ENCODE measurements around the gene EXOC6. TPM values are rescaled to one million over a fixed set of nuclear protein-coding genes. Genes with fewer than 3 reads are reported as not detected.

EXOC6 gene
- total and polyA plus RNA-seq, 2 of the 13 experiments (the other 11 are each of a cell fraction or from before 2014, with no cell fraction given) = 22.2 to 29.2 TPM

GRCh38 chr10:93006435-93007039 lies 158.2 kb downstream of the EXOC6 start (continued):
- TF ChIP-seq BRF2 (CRISPR knock-in tag; IDR thresholded peaks at IDR 0.05) (no peak), THYN1 (CRISPR knock-in tag; IDR thresholded peaks at IDR 0.05; ENCODE audit: borderline replicate concordance, low read depth) (no peak), SMYD3 (CRISPR knock-in tag; IDR thresholded peaks at IDR 0.05) (no peak), ZNF24 (IDR thresholded peaks at IDR 0.05) (no peak), GATAD2A (CRISPR knock-in tag; IDR thresholded peaks at IDR 0.05) (no peak), ZHX1 (CRISPR knock-in tag; IDR thresholded peaks at IDR 0.05; ENCODE audit: low read depth) (no peak), SMC3 (IDR thresholded peaks at IDR 0.05; ENCODE audit: low read length) (peak; percentile 79), MATR3 (CRISPR knock-in tag; IDR thresholded peaks at IDR 0.05) (no peak)

GRCh38 chr10:93015722-93016121 lies 167.4 kb downstream of the EXOC6 start:
- intact Hi-C loops (cut with micrococcal nuclease; ENCODE audit: unreplicated experiment) (no loop called here), in situ Hi-C loops (cut with HindIII; ENCODE audit: extremely low pct_ligation_motif_present, low pct_unique_long_range_greater_than_20kb) (no loop called here)
- H4K20me1 ChIP-seq (ENCODE audit: insufficient read depth, low read length) = no peaks in the 10 kb centered on the region
- H3K9ac ChIP-seq (ENCODE audit: insufficient read depth, low read depth, low read length) = no peak overlapping the region
- DNase-seq (ENCODE audit: low spot score) = peak; percentile 40
- CTCF ChIA-PET (ENCODE audit: low intra/inter-chr PET ratio, low total read pairs) = no interaction called here
- H2AFZ ChIP-seq (ENCODE audit: low read length) = no peak overlapping the region
- H3K27me3 ChIP-seq (ENCODE audit: control insufficient read depth in 1 of 2, insufficient read depth in 2 of 2, low read length in 2 of 2) = no peaks in the 10 kb centered on the region
- peak; percentile 67 for ATAC-seq
- H3K27ac ChIP-seq (ENCODE audit: extremely low read length, insufficient read depth, low read length) = no peak overlapping the region
- H3K4me1 ChIP-seq (ENCODE audit: insufficient read depth, low read length) = peaks cover 7% of the 10 kb centered on the region
- TF ChIP-seq ZNF784 (CRISPR knock-in tag; IDR thresholded peaks at IDR 0.05; ENCODE audit: borderline replicate concordance) (no peak), HNF1A (IDR thresholded peaks at IDR 0.05; ENCODE audit: low read depth) (0 out of 2 replicates have a peak, but pooled peaks have one; percentile 41), HNF1A (CRISPR knock-in tag; IDR thresholded peaks at IDR 0.05; ENCODE audit: borderline replicate concordance) (no peak)
- no peak overlapping the region for H3K4me3 ChIP-seq (replicated peaks in 1 of 3; ENCODE audit: insufficient read depth in 1 of 3, low read depth in 2 of 3, low read length in 3 of 3)
- BruUV-seq (replicated peaks) = no TSS peak
- H3K79me2 ChIP-seq (ENCODE audit: insufficient read depth, low read length) = no peaks in the 10 kb centered on the region
- POLR2A ChIA-PET = no interaction called here
- H3K9me3 ChIP-seq (ENCODE audit: low read length) = no peaks in the 10 kb centered on the region
- H3K36me3 ChIP-seq (replicated peaks in 1 of 2; ENCODE audit: control insufficient read depth in 1 of 2, insufficient read depth in 2 of 2, low read length in 2 of 2) = 0 out of 5 replicates have a peak, but pooled peaks cover 0 to 4% of the 10 kb centered on the region in 2 experiments
- H3K4me2 ChIP-seq (ENCODE audit: low read depth, low read length) = no peak overlapping the region
- 82% methylated on average over 3 of the region's 3 CpGs for WGBS (ENCODE audit: low lambda C conversion rate)
- FAIRE-seq = no peak
